NCI-H526 (cell line): Measurements from ENCODE around the gene SMAGP.
"Not testable (repeated sequence)": the region's sequence is repeated elsewhere in the genome, so short reads cannot be mapped to it uniquely, and the experiment has no call there.

Experiments
- DNase-seq, 2 experiments: peaks; one replicate each; lab custom pipeline; 2025; lab: John Stamatoyannopoulos, UW

SMAGP gene

GRCh38 chr12:51270067-51270950, at the start of gene SMAGP:
Gene SMAGP, minus strand, starts transcription at chr12:51270415. Its CDS starts 1,137 bp downstream, at chr12:51269278.
- DNase-seq: peak in 1 of 2 experiments; percentile 81

- no peak for DNase-seq
These were observed 48.8 kb upstream of the SMAGP start for GRCh38 chr12:51318846-51319599.

GRCh38 chr12:51318057-51318806, 48.0 kb upstream of the SMAGP start:
- DNase-seq: not testable (repeated sequence)

GRCh38 chr12:51311389-51311788, 41.2 kb upstream of the SMAGP start:
- no peak for DNase-seq

- no peak for DNase-seq
These were observed 37.7 kb upstream of the SMAGP start for GRCh38 chr12:51307655-51308593.

GRCh38 chr12:51306507-51306906, 36.3 kb upstream of the SMAGP start:
- no peak for DNase-seq

- not testable (repeated sequence) for DNase-seq
These were observed 30.6 kb upstream of the SMAGP start for GRCh38 chr12:51300768-51301167.

- DNase-seq: no peak
These were observed 25.4 kb upstream of the SMAGP start for GRCh38 chr12:51295651-51296050.

GRCh38 chr12:51294097-51294496, 23.9 kb upstream of the SMAGP start:
- DNase-seq: not testable (repeated sequence)

- no peak for DNase-seq
These were observed 23.5 kb upstream of the SMAGP start for GRCh38 chr12:51293696-51294095.

- peak in 1 of 2 experiments; percentile 10 for DNase-seq
These were observed 21.6 kb upstream of the SMAGP start for GRCh38 chr12:51291603-51292513.

GRCh38 chr12:51285843-51286242, 15.6 kb upstream of the SMAGP start:
- no peak for DNase-seq

- no peak for DNase-seq
These were observed 11.1 kb upstream of the SMAGP start for GRCh38 chr12:51281202-51281924.

- DNase-seq: no peak
These were observed 4.9 kb upstream of the SMAGP start for GRCh38 chr12:51275088-51275487.

GRCh38 chr12:51272810-51273209, 2.6 kb upstream of the SMAGP start:
- not testable (repeated sequence) for DNase-seq

GRCh38 chr12:51270951-51271518, 820 bp upstream of the SMAGP start:
- DNase-seq: no peak

GRCh38 chr12:51269174-51270066, 795 bp downstream of the SMAGP start:
- peak in 1 of 2 experiments; percentile 69 for DNase-seq

GRCh38 chr12:51265024-51265423, 5.2 kb downstream of the SMAGP start:
- DNase-seq: peak; percentile 16 to 32
